BLaER1 (cell line): ENCODE data around the gene SLAIN1.

ENCODE experiments used
- H3K27ac ChIP-seq: shearing (Covaris generic); formaldehyde crosslinking; 2 replicates; pipeline ENCODE4 v1.8.1; 2022
- H3K27me3 ChIP-seq: shearing (Covaris generic); formaldehyde crosslinking; 2 replicates; pipeline ENCODE4 v1.8.1; 2022
- H3K36me3 ChIP-seq: shearing (Covaris generic); formaldehyde crosslinking; 2 replicates; pipeline ENCODE4 v1.8.1; 2022
- H3K4me1 ChIP-seq: shearing (Covaris generic); formaldehyde crosslinking; 2 replicates; pipeline ENCODE4 v1.8.1; 2022
- H3K4me2 ChIP-seq: shearing (Covaris generic); formaldehyde crosslinking; 2 replicates; pipeline ENCODE4 v1.8.1; 2022
- H3K4me3 ChIP-seq: shearing (Covaris generic); formaldehyde crosslinking; 2 replicates; pipeline ENCODE4 v1.8.1; 2022
- H3K9ac ChIP-seq: shearing (Covaris generic); formaldehyde crosslinking; 2 replicates; pipeline ENCODE4 v1.8.1; 2022
- H3K9me3 ChIP-seq: shearing (Covaris generic); formaldehyde crosslinking; 2 replicates; pipeline ENCODE4 v1.8.1; 2022
- H4K20me1 ChIP-seq: shearing (Covaris generic); formaldehyde crosslinking; 2 replicates; pipeline ENCODE4 v1.8.1; 2022
- Cebpa-rat ChIP-seq: shearing (Covaris generic); IDR thresholded peaks from 2 replicates; pipeline ENCODE4 v1.8.1; 2022

Gene SLAIN1

DNA sequence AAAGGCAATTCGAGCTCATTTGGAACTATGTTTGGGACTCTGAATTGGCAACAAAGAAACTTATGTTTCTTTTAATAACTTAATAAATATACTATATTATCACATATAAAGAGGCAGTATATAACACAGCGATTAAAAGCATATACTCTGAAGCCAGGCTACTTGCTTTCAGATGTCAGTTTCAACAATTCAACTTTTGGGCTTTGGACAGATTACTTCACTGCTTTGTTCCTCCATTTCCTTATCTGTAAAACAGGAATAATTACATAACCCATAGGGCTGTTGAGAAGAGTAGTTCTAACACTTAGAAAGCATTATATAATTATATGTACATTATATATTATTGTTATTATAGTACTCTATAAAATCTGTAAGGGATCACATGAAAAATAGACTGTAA, 113.9 kb downstream of the SLAIN1 start:
- Histone ChIP-seq H3K4me3 (no peak overlapping the region), H3K9me3 (no peaks in the 10 kb centered on the region), H4K20me1 (no peaks in the 10 kb centered on the region), H3K9ac (no peak overlapping the region), H3K4me1 (no peaks in the 10 kb centered on the region), H3K4me2 (no peak overlapping the region), H3K27me3 (no peaks in the 10 kb centered on the region), H3K27ac (no peak overlapping the region), H3K36me3 (no peaks in the 10 kb centered on the region)
- TF ChIP-seq Cebpa-rat = no peak

DNA sequence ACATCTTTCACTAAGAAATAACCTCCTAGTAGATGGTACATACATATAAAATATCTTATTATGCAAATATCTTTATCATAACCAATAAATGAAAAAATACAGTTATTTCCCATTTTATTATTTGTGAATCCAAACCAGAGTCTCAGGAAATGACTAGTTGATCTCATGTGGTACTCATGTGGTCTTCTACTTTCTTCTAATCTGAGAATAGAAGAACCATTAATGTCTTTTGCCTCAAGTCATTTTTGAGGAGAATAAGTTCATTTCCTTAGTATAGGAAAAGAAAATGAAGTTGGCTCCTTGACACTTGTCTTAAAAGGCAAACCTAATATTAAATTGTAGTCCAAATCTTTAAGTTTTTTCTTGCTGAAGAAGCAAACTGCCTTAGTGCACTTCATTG, 114.5 kb downstream of the SLAIN1 start:
- TF ChIP-seq Cebpa-rat = no peak
- H3K9me3 ChIP-seq = no peaks in the 10 kb centered on the region
- H3K36me3 ChIP-seq = no peaks in the 10 kb centered on the region
- no peak overlapping the region for H3K9ac ChIP-seq
- no peaks in the 10 kb centered on the region for H3K27me3 ChIP-seq
- no peak overlapping the region for H3K4me3 ChIP-seq
- H3K4me1 ChIP-seq = no peaks in the 10 kb centered on the region
- H4K20me1 ChIP-seq = no peaks in the 10 kb centered on the region
- H3K4me2 ChIP-seq = no peak overlapping the region
- H3K27ac ChIP-seq = no peak overlapping the region
